GM12878 (cell line): ENCODE results near the gene ST8SIA1.

Source experiments
- ATF3 ChIP-seq: IDR thresholded peaks from 2 replicates; pipeline ENCODE4 v1.6.1; 2011; ENCODE audit warnings: low read depth, mild to moderate bottlenecking, low read length, moderate library complexity, borderline replicate concordance; ENCODE audit errors: extremely low read depth
- CTCF ChIP-seq, 3 experiments: IDR thresholded peaks in 2 of 3; conservative IDR thresholded peaks in 1 of 3; 2 replicates each; pipeline ENCODE4 v1.5.1; 2011; ENCODE audit warnings: low read depth in 3 of 3, low read length in 3 of 3, mild to moderate bottlenecking in 3 of 3, control low read depth in 2 of 3, moderate library complexity in 2 of 3, inconsistent platforms in 1 of 3, mixed read lengths in 1 of 3; ENCODE audit not compliant: control insufficient read depth in 2 of 3, insufficient read depth in 1 of 3; ENCODE audit errors: extremely low read depth in 1 of 3
- EED ChIP-seq: sonication (generic); IDR thresholded peaks from 2 replicates; pipeline ENCODE4 v1.6.1; 2016; ENCODE audit warnings: antibody characterized with exemption, low read depth
- JUNB ChIP-seq: IDR thresholded peaks from 2 replicates; pipeline ENCODE4 v1.6.1; 2016; ENCODE audit warnings: antibody characterized with exemption, mild to moderate bottlenecking
- POLR2AphosphoS5 ChIP-seq: IDR thresholded peaks from 2 replicates; pipeline ENCODE4 v1.6.1; 2011; ENCODE audit warnings: mild to moderate bottlenecking, low read length, inconsistent platforms
- RFX5 ChIP-seq: IDR thresholded peaks from 2 replicates; pipeline ENCODE4 v1.6.1; 2011; ENCODE audit warnings: low read depth, low read length, improper control_type of control experiment
- TARDBP ChIP-seq: IDR thresholded peaks from 2 replicates; pipeline ENCODE4 v1.6.1; 2016; ENCODE audit warnings: borderline replicate concordance
- ZBTB33 ChIP-seq: fragments of 450-650 bp; IDR thresholded peaks from 2 replicates; pipeline ENCODE4 v1.6.1; 2017; ENCODE audit warnings: mild to moderate bottlenecking

GRCh38 chr12:22284871-22285270 is 49.6 kb downstream of the ST8SIA1 start:
- TF ChIP-seq TARDBP (no peak), JUNB (no peak), POLR2AphosphoS5 (no peak), ZBTB33 (no peak), EED (no peak), CTCF (IDR thresholded peaks at IDR 0.05 in 2 of 3, conservative IDR thresholded peaks at IDR 0.05 in 1 of 3; ENCODE audit: control insufficient read depth in 2 of 3, extremely low read depth in 1 of 3, insufficient read depth in 1 of 3, low read depth in 3 of 3, low read length in 3 of 3) (no peak), ATF3 (no peak), RFX5 (no peak)
